Subcutaneous abdominal adipose tissue (tissue), 5 donors: ENCODE results near the gene RHBG.

Experiments used
- H3K27ac ChIP-seq: one replicate; pipeline ENCODE4 v1.7.0; 2013; ENCODE audit warnings: low read depth, mild to moderate bottlenecking, inconsistent platforms, low read length, moderate library complexity
- H3K27me3 ChIP-seq, 5 donors: one replicate each; pipeline ENCODE4 v1.7.0; 2013; ENCODE audit warnings: low read length in 5 of 5, inconsistent platforms in 1 of 5; ENCODE audit not compliant: control insufficient read depth in 5 of 5, insufficient read depth in 4 of 5
- H3K36me3 ChIP-seq, 5 donors: one replicate each; pipeline ENCODE4 v1.7.0; 2013; ENCODE audit warnings: low read length in 5 of 5; ENCODE audit not compliant: control insufficient read depth in 5 of 5, insufficient read depth in 5 of 5
- H3K4me1 ChIP-seq, 5 donors: one replicate each; pipeline ENCODE4 v1.7.0; 2013; ENCODE audit warnings: low read length in 5 of 5, mild to moderate bottlenecking in 3 of 5, moderate library complexity in 1 of 5; ENCODE audit not compliant: control insufficient read depth in 5 of 5, insufficient read depth in 5 of 5
- H3K4me3 ChIP-seq, 5 donors: one replicate each; pipeline ENCODE4 v1.7.0; 2013; ENCODE audit warnings: low read length in 5 of 5, low read depth in 1 of 5
- H3K9ac ChIP-seq, 5 donors: one replicate each; pipeline ENCODE4 v1.7.0; 2013; ENCODE audit warnings: low read length in 5 of 5, mild to moderate bottlenecking in 4 of 5, moderate library complexity in 3 of 5
- H3K9me3 ChIP-seq, 5 donors: one replicate each; pipeline ENCODE4 v1.7.0; 2013; ENCODE audit warnings: low read length in 5 of 5; ENCODE audit not compliant: control insufficient read depth in 5 of 5
- donor health status: healthy.
- donor health status: healthy.
- donor health status: healthy.
- donor health status: healthy.
- donor health status: healthy.

RHBG gene

GRCh38 chr1:156385534-156386031, 16.6 kb downstream of the RHBG start:
- no peak overlapping the region for H3K27ac ChIP-seq
- peaks cover 24 to 38% (median 35%) of the 10 kb centered on the region in 5 donors for H3K27me3 ChIP-seq

GRCh38 chr1:156386134-156386901, 17.3 kb downstream of the RHBG start:
- Histone ChIP-seq H3K9me3 (no peaks in the 10 kb centered on the region), H3K9ac (no peak overlapping the region), H3K27me3 (peaks cover 24 to 44% (median 38%) of the 10 kb centered on the region in 5 donors), H3K4me3 (no peak overlapping the region), H3K36me3 (no peaks in the 10 kb centered on the region), H3K4me1 (peaks cover 0 to 12% (median 3%) of the 10 kb centered on the region in 5 donors), H3K27ac (no peak overlapping the region)

More at GRCh38 chr1:156385534-156386031, 16.6 kb downstream of the RHBG start:
- Histone ChIP-seq H3K36me3 (no peaks in the 10 kb centered on the region), H3K4me1 (peaks cover 0 to 12% (median 3%) of the 10 kb centered on the region in 5 donors), H3K9me3 (no peaks in the 10 kb centered on the region), H3K4me3 (no peak overlapping the region), H3K9ac (no peak overlapping the region)

- H3K36me3 ChIP-seq, result no peaks in the 10 kb centered on the region
- H3K4me1 ChIP-seq, result peaks cover 0 to 12% (median 3%) of the 10 kb centered on the region in 5 donors
- no peaks in the 10 kb centered on the region for H3K9me3 ChIP-seq
- no peak overlapping the region for H3K27ac ChIP-seq
- no peak overlapping the region for H3K9ac ChIP-seq
- peaks cover 31 to 50% (median 45%) of the 10 kb centered on the region in 5 donors for H3K27me3 ChIP-seq
- H3K4me3 ChIP-seq, result no peak overlapping the region
Observed at GRCh38 chr1:156386949-156387869, 18.2 kb downstream of the RHBG start.

- Histone ChIP-seq H3K27me3 (peaks cover 31 to 50% (median 48%) of the 10 kb centered on the region in 5 donors), H3K27ac (no peak overlapping the region), H3K9me3 (no peaks in the 10 kb centered on the region), H3K9ac (no peak overlapping the region), H3K4me3 (peak overlapping the region in 1 of 5 donors; percentile 31), H3K4me1 (peaks cover 0 to 12% (median 3%) of the 10 kb centered on the region in 5 donors), H3K36me3 (no peaks in the 10 kb centered on the region)
Observed at GRCh38 chr1:156387870-156388173, 18.8 kb downstream of the RHBG start.

DNA sequence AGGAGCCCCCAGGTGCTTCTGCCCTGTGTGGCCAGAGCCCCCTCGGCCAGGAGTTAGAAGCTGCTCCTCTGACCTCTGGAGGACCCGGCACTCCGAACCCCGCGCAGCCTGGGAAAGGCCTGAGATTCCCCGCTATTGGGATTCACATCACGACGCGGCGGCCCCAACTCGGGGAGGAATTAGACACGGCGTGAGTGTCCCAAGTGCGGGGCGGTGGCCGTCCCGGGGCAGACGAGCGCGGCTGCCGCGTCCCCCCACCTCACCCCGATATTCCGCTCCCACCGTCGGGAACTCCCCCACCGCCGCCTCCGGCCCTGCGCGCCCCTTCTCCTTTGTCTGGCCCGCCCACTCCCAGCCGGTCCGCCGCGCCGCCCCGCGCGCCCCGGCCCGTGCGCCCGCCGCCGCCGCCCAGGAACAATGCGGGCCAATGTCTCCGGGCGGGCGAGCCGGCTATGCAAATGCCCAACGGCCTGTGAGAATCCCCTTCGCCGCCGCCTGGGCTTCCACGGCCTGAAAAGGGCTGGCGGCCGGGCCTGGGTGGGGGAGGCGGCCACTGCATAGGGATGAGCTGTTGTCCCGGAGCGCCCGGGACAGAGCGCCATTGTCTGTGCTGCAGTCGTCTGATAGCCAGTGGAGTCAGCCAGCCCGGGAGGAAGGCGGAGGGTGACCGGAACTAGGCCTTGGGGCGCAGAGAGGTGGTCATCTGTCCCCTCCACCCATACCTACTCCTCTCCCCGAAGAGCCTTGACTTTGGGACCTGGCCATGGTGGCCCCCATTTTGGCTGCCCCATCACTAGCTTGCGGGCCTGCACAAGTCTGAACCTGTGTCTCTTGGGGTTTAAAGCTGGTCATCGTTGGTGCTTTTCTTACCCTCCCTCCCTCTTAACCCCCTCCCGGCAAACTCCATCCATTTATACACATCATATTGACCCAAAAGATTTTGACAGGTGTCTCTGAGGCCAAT, 19.4 kb downstream of the RHBG start:
- Histone ChIP-seq H3K9me3 (no peaks in the 10 kb centered on the region), H3K4me3 (peak overlapping the region in 1 of 5 donors; percentile 31), H3K27ac (no peak overlapping the region), H3K27me3 (peaks cover 31 to 51% (median 48%) of the 10 kb centered on the region in 5 donors), H3K4me1 (peaks cover 0 to 12% (median 3%) of the 10 kb centered on the region in 5 donors), H3K9ac (no peak overlapping the region), H3K36me3 (no peaks in the 10 kb centered on the region)

GRCh38 chr1:156389311-156389710, 20.3 kb downstream of the RHBG start:
- no peak overlapping the region for H3K4me3 ChIP-seq
- peaks cover 31 to 51% (median 48%) of the 10 kb centered on the region in 5 donors for H3K27me3 ChIP-seq
- no peaks in the 10 kb centered on the region for H3K36me3 ChIP-seq
- no peaks in the 10 kb centered on the region for H3K9me3 ChIP-seq
- no peak overlapping the region for H3K9ac ChIP-seq
- H3K27ac ChIP-seq, result no peak overlapping the region
- H3K4me1 ChIP-seq, result peaks cover 0 to 12% (median 3%) of the 10 kb centered on the region in 5 donors

DNA sequence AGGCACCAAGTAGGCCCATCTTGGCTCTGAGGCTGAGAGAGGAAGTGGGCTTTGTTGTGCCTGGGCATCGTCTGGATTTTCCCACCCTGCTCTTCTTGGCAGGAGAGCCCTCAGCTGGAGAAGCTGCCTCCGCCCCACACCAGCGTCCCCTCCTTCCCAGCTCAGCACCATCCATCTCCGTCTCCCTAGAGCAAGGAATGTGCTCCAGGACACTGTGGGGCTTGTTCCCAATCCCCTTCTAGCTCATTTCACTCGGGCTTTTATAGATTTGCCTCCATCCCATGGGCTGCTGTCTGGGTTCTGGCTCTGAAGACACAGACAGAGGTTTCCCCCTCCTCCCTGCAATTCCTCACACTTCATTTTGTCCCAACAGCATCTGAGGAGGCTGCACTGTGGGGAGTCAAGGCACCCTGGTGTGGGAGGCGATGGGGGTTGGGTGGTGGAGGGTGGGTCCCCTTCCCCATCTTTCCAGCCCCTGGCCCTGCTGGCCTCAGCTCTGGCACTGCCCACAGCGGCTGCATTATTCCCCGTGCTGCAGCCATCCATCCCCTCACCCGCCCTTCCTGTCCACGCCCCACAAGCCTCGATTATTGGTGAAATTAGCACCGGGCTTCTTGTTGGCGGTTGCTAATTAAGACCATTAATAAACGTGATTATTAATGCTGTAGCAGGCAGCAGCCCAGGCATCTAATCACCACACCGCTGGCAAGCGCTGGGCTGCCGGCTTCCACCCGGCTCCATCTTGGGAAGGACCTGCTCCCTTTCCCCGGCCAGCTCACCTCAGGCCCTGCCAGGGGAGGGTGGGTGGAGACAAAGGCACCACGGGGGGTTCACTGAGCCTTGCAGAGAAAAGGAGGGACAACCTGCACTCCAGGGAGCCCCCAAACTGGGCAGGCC, 21.7 kb downstream of the RHBG start:
- Histone ChIP-seq H3K9ac (no peak overlapping the region), H3K36me3 (no peaks in the 10 kb centered on the region), H3K4me3 (no peak overlapping the region), H3K27ac (no peak overlapping the region), H3K4me1 (peaks cover 0 to 12% (median 3%) of the 10 kb centered on the region in 5 donors), H3K27me3 (peaks cover 31 to 51% (median 48%) of the 10 kb centered on the region in 5 donors), H3K9me3 (no peaks in the 10 kb centered on the region)

DNA sequence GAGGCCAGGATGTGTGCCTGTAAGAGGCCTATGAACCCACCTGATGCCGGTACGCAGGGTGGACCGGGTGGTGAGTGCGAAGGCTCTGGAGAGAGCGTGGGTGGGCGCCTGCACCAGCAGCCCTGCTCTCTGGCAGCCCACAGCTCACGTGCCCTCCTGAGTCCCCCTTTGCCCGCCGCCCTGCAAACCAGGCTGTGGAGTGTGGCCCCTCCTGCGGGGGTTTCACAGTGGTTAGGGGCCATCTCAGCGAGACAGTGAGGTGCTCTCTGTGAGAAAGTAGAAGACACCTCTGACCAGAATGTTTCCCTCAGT, 22.3 kb downstream of the RHBG start:
- H3K4me3 ChIP-seq, result no peak overlapping the region
- no peaks in the 10 kb centered on the region for H3K9me3 ChIP-seq
- H3K36me3 ChIP-seq, result no peaks in the 10 kb centered on the region
- H3K27ac ChIP-seq, result no peak overlapping the region
- H3K4me1 ChIP-seq, result peaks cover 0 to 12% (median 3%) of the 10 kb centered on the region in 5 donors
- H3K27me3 ChIP-seq, result peaks cover 31 to 49% (median 47%) of the 10 kb centered on the region in 5 donors
- H3K9ac ChIP-seq, result no peak overlapping the region

DNA sequence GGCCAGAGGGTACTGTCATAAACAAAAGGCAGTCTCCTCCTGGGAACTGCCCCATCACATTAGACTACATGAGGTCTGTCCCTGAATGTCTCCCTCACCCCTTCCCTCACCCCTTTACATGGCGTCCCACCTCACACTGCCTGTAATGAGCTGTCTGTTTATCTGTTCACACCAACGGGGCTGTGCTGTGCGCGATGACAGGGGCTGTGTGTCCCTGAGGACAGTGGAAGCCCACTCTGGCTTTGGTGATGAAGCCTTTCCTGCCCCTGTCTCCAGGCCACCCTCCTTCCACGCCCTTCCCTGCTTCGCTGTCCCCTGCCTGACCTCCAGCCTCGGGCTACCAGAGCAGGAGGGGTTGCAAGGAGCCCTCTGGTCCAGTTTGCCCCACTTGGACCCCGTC, 22.7 kb downstream of the RHBG start:
- H3K27me3 ChIP-seq, result peaks cover 31 to 48% (median 45%) of the 10 kb centered on the region in 5 donors
- no peak overlapping the region for H3K9ac ChIP-seq

More for the DNA sequence above, 22.7 kb downstream of the RHBG start:
- Histone ChIP-seq H3K36me3 (no peaks in the 10 kb centered on the region), H3K27ac (no peak overlapping the region), H3K4me3 (no peak overlapping the region), H3K9me3 (no peaks in the 10 kb centered on the region), H3K4me1 (peaks cover 0 to 12% (median 3%) of the 10 kb centered on the region in 5 donors)
